ENCODE results near the gene ZDHHC14.

Gene ZDHHC14

GRCh38 chr6:157625764-157626163, 244.8 kb downstream of the ZDHHC14 start:
- no peak for DNase-seq (ENCODE audit: low spot score)

- no peak for DNase-seq (ENCODE audit: low spot score)
Observed at GRCh38 chr6:157627195-157627966, 246.4 kb downstream of the ZDHHC14 start.

DNA sequence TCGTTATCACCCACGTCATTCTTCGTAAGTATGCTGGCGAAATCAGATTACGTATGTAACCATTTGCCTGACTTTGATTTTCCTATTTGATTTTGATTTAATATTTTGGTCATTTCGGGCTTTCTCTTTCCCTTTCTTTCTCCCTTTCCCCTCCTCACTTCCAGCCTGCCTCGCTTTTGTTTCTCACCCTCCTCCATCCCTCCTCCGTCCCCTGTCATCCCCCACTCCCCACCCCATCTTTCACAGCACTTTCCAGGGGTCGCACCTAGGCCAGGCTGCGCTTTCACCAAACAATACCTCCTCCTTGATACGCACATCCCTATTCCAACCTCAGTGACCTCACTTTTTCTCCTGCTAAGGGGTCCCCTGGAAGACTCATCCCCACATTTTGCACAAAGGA, 247.5 kb downstream of the ZDHHC14 start:
- no peak for DNase-seq (ENCODE audit: low spot score)

DNA sequence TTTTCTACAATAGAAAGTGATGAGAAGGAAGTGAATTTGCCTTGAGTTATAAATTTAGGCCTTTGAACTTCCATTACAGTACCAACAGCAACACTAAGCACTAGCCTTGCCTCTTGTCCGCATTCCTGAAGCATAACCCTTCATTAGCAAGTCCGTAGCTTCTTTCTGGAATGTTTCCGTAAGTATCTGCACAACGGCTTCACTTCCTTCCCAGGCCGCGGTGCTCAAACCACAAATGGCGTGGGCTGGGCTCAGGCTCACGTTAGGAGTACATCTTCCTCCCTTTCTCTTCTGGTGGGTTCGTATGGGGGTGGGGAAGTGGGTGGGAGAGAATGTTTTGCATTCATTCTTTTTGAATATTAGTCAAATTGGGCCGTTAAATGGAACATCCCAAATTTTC, 248.2 kb downstream of the ZDHHC14 start:
- DNase-seq (ENCODE audit: low spot score): no peak

- no peak for DNase-seq (ENCODE audit: low spot score)
Observed at GRCh38 chr6:157630463-157631080, 249.6 kb downstream of the ZDHHC14 start.

DNA sequence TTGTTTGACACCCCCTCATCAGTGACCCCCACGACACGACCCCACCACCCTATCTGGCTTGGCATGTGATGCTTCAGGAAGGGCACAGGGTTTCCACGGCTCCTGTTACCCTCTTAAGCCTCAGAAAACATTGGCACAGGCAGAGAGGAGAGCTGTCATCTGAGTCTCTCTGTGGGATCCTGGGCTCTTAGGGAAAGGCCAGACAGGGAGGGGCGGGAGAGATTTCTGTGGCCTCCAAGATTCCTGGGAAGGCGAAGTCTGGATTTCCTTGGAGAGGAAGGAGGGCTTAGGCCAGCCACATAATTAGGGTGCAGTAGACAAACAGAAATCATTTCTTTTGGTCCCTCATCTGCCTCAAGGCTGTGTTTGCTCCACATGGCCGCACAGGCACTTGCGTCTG, 250.4 kb downstream of the ZDHHC14 start:
- no peak for DNase-seq (ENCODE audit: low spot score)

DNA sequence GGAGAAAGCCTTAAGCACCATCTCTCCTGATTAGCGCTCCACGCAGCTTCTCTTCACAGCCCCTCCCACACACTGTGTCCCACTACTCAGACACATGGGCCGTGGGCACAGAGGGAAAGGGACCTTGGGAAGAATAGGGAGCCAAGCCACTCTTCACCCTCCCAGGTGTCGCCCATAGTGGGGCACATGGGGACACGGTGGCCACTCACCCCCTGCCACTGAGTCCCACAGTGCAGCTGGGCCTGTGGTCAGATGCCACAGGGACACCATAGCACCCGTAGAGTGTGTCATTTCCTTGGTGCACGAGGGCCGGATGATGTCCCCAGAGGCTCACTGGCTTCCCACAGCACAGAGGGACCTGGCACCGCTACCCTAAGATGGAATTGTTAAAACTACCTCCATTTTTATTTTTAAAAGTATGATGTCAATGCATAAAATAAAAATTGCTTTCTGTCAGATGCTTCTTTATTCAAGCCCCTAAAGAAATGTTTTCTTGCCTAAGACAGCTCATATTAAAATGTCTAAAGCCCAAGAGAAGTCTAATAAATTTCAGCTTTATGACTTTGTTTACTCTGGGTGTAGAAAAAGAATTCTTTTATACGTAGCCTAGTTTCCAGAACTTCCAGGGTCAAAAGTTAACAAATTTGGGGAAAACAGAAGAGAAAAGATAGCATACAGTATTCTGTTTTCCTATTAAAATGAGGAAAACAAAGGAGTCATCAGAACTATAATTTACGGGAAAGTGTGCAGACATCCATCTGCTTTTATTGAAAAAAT, 251.0 kb downstream of the ZDHHC14 start:
- no peak for DNase-seq (ENCODE audit: low spot score)

GRCh38 chr6:157632821-157633220, 251.8 kb downstream of the ZDHHC14 start:
- DNase-seq (ENCODE audit: low spot score): no peak

- no peak for DNase-seq (ENCODE audit: low spot score)
Observed at GRCh38 chr6:157634546-157634945, 253.6 kb downstream of the ZDHHC14 start.

DNA sequence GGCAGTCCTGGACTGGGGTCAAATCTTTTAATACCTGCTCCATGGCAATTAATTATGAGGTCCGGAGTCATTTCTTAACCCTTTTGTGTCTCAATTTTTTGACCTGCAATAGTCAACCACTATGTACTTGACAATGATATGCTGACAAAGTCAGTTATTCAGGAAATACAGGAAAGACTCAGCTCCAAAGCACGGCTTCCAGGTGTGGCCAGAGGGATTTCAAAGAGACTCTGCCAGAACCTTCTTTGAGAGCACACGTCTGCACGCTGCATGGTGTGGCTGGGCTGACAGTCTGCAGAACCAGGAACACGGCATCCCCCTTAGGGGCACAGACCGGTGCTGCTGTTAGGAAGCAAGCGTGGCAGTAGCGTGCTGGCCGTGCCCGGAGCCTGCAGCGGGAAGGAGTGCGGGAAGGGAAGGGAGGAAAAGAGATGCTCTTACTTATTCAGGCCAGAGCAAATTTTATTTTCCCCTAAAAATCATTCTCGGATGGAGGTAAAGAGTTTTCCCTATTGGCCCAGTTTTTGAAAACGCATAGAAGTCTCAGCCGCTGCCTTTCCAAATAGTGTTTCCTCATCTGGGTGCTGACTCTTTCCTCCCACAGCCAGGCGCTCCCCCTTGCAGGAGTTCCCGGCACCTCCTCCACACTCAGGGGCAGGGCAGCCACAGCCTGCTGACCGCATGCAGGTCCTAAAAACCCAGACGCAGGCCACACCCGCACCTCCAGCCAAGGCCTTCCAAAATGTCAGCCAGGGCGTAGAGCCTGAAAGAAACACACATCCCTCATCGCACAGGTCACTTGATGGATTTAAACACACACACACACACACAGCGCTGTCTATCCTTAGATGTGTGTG, 254.6 kb downstream of the ZDHHC14 start:
- DNase-seq (ENCODE audit: low spot score): no peak

- DNase-seq (ENCODE audit: low spot score): no peak
Observed at GRCh38 chr6:157637516-157637915, 256.5 kb downstream of the ZDHHC14 start.

DNA sequence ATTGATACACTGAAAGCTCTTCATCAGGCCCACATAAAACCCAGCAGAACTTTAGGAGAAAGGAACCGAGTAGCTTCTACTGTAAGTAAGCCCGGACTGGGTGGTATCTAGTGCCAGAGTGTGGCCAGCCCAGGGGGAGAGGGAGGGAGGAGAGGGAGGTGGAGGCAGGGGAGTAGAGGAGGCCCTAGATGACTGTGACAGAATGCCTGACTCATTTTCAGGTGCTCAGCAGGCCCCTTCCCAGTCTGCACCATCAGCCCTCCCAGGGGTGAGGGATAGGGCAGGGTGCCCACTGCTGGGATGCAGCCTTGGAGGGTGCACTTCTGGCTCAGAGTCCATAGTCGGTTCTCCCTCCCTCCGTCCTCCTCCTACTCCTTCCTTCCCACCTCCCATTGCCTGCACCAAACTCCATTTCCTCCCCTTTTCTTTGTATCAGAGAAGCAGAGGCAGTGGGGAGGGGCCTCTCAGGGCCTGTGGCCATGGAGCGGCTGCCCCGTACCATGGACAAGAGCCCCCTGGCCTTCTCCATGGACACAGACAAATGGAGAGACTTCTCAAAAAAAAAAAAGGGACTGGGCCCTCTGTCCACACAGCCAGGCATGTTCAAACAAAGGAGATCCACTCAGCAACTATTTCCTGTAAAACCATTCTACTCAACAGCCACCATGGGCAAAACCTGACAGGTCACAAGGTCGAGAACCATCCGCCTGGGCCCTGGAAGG, 257.1 kb downstream of the ZDHHC14 start:
- DNase-seq (ENCODE audit: low spot score): no peak

DNA sequence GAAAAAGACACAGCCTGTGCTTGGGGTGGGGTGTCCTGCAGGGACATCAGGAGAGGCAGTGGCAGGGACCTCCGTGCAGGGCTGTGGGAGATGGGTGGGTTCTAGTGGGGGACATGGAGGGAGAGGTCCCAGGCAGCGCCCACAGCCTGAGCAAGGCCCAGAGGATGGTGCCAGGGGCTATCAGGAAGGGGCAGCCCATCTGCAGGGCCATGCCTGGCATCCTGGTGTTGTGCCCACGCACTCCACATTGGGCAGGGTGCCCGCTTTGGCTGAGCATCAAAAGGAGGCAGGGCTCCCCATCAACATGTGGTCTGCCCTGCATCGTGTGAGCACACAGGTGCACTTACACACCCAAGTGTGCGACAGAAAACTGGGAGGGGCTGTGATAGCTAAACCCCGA, 257.8 kb downstream of the ZDHHC14 start:
- no peak for DNase-seq (ENCODE audit: low spot score)

DNA sequence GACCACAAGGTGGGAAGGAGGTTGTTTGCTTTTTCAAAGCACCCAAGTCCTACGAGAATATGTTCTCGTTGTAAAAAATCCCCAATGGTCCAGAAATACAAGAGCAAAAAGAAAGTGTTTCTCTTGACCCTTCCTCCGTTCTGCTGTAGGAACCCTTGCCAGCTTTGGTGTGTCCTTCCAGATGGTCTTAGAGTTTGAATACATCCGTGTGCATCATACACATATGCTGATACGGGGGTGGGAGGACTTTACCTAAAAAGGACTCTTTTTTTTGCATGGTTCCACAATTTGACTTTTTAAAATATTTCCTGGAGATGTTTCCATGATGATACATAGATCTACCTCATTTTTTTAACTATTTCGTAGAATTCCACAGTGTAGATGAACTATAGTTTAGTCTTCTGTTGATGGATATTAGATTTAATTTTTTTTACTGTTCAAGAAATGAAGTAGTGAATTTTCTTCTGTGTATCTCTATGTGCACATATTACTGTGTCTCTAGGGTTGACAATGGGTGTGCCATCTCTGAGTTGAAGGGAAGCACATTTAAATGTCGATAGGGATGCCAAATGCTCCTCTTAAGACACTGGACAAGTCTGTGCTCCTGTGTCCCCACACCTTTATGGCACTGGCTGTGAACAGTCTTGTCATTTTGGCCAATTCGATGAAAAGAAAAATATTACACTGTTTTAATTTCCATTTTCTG, 259.9 kb downstream of the ZDHHC14 start:
- DNase-seq (ENCODE audit: low spot score): no peak

GRCh38 chr6:157641837-157642236, 260.8 kb downstream of the ZDHHC14 start:
- no peak for DNase-seq (ENCODE audit: low spot score)

DNA sequence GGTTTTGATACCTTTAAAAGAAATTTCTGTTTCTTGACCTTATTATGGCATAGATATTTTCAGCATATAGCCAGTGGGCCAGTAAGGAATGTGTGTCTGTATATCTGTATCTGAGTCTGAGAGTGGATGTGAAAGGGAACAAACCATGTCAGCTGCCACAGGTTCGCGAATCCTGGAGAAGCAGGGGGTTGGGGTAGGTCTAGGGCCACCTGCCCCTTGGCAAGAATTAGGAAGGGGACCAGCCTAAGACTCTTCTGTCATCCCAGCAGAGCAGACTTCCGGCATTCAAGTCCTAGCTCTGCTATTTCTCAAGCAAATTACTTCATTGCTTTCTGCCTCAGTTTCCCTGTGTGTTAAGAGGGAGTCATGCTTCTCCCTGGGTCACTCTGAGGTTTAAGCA, 261.7 kb downstream of the ZDHHC14 start:
- no peak for DNase-seq (ENCODE audit: low spot score)

GRCh38 chr6:157644043-157644810, 263.2 kb downstream of the ZDHHC14 start:
- DNase-seq (ENCODE audit: low spot score): no peak

DNA sequence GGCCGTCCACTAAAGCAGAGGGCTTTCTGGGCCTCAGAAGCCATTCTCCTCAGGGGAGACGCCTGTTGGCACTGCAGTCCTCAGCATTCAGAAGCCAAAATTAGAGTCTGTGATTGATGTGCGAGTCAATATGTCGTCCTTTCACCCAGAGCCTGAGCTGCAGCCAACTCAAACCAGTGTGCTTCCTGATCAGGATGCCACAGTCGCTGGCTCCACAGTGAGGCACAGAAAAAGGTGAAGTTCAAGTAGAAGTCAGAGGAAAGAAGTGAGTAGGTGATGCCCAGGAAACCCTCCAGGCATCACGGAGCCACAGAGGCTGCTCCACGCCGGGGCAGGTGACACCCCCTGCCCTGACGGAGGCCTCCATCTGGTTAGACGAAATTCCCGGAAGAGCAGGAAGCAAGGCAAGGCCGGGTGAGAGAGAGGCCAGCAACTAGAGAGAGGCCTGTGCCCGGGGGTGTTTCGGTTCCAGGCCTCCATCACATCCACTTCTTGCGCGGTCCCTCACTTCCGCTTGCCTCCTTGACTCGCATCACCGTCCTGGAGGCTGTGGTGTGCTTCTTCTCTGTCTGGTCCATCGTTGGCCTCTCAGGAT, 264.3 kb downstream of the ZDHHC14 start:
- DNase-seq (ENCODE audit: low spot score): no peak

GRCh38 chr6:157646012-157646411, 265.0 kb downstream of the ZDHHC14 start:
- DNase-seq (ENCODE audit: low spot score): no peak
